ENCODE results near the gene FANCD2.

The FANCD2 gene

GRCh38 chr3:10142707-10143560 is 116.7 kb downstream of the FANCD2 start (continued):
- peak; percentile 67; the same call in 1 of the 2 replicates for TF ChIP-seq ZNF324 (tag by site-specific recombination; IDR thresholded peaks at IDR 0.05)
- no peak for TF ChIP-seq ZNF76 (tag by site-specific recombination; IDR thresholded peaks at IDR 0.05; ENCODE audit: borderline replicate concordance, low read depth)
- TF ChIP-seq REST (tag by site-specific recombination; IDR thresholded peaks at IDR 0.05) = no peak
- TF ChIP-seq ZBTB7A (tag by site-specific recombination; IDR thresholded peaks at IDR 0.05; ENCODE audit: low read depth) = no peak
- TF ChIP-seq ZNF18 (tag by site-specific recombination; IDR thresholded peaks at IDR 0.05) = no peak
- TF ChIP-seq KLF17 (tag by site-specific recombination; IDR thresholded peaks at IDR 0.05) = 0 out of 2 replicates have a peak, but pooled peaks have one; percentile 33
- TF ChIP-seq ZSCAN30 (tag by site-specific recombination; IDR thresholded peaks at IDR 0.05) = no peak
- no peak for TF ChIP-seq ZNF416 (tag by site-specific recombination; IDR thresholded peaks at IDR 0.05)
- TF ChIP-seq ZNF48 (tag by site-specific recombination; IDR thresholded peaks at IDR 0.05) = no peak
- TF ChIP-seq INSM2 (tag by site-specific recombination; IDR thresholded peaks at IDR 0.05) = no peak
- no peak for TF ChIP-seq ZNF670 (tag by site-specific recombination; IDR thresholded peaks at IDR 0.05; ENCODE audit: low read depth)
- peak; percentile 19; the same call in 1 of the 2 replicates for TF ChIP-seq ATF2 (tag by site-specific recombination; IDR thresholded peaks at IDR 0.05; ENCODE audit: low read depth)
- no peak for TF ChIP-seq ZNF23 (tag by site-specific recombination; IDR thresholded peaks at IDR 0.05; ENCODE audit: borderline replicate concordance)
- no peak for TF ChIP-seq ZNF280C (tag by site-specific recombination; IDR thresholded peaks at IDR 0.05)
- TF ChIP-seq CTCF (tag by site-specific recombination; IDR thresholded peaks at IDR 0.05) = no peak
- TF ChIP-seq OSR2 (tag by site-specific recombination; IDR thresholded peaks at IDR 0.05) = peak; percentile 63; the same call in 1 of the 2 replicates
- no peak for TF ChIP-seq FEZF1 (tag by site-specific recombination; IDR thresholded peaks at IDR 0.05)
- TF ChIP-seq ZNF580 (tag by site-specific recombination; IDR thresholded peaks at IDR 0.05) = peak; percentile 67; the same call in 1 of the 2 replicates
- TF ChIP-seq HIC1 (tag by site-specific recombination; IDR thresholded peaks at IDR 0.05) = 0 out of 2 replicates have a peak, but pooled peaks have one; percentile 38
- TF ChIP-seq GFI1B (tag by site-specific recombination; IDR thresholded peaks at IDR 0.05) = 0 out of 2 replicates have a peak, but pooled peaks have one; percentile 6
- TF ChIP-seq ZNF146 (tag by site-specific recombination; IDR thresholded peaks at IDR 0.05) = no peak
